A549 (cell line): ENCODE data around the gene UGT2A2.

Experiments used
- CBX2 ChIP-seq: fragments of 200-600 bp; sonication (generic); IDR thresholded peaks from 2 replicates; pipeline ENCODE4 v1.6.1; 2016; ENCODE audit warnings: low read depth, mild to moderate bottlenecking, borderline replicate concordance
- CBX8 ChIP-seq: fragments of 200-600 bp; sonication (generic); IDR thresholded peaks from 2 replicates; pipeline ENCODE4 v1.6.1; 2016
- CEBPB ChIP-seq, 2 experiments: fragments of >200 bp in 1 of 2; sonication (Bioruptor Twin) in 1 of 2; formaldehyde crosslinking in 1 of 2; IDR thresholded peaks; 2 replicates each; pipeline ENCODE4 v1.6.1; 2012 to 2016
- CHD2 ChIP-seq: fragments of 150-350 bp; IDR thresholded peaks from 2 replicates; pipeline ENCODE4 v1.6.1; 2014; ENCODE audit warnings: low read length; ENCODE audit not compliant: partially characterized antibody
- EP300 ChIP-seq, 2 experiments: fragments of >200 bp; sonication (Bioruptor Twin); formaldehyde crosslinking; IDR thresholded peaks; 2 replicates in 1 of 2; 3 replicates in 1 of 2; pipeline ENCODE4 v1.6.1; 2016 to 2017
- FOSL2 ChIP-seq, 2 experiments: fragments of 450-650 bp in 1 of 2; fragments of >200 bp in 1 of 2; sonication (Bioruptor Twin) in 1 of 2; formaldehyde crosslinking; IDR thresholded peaks; 2 replicates each; pipeline versions ENCODE4 v1.5.0 to v1.6.1; 2016 to 2020; ENCODE audit warnings: mild to moderate bottlenecking in 1 of 2, moderate library complexity in 1 of 2
- JUN ChIP-seq, 2 experiments: fragments of >200 bp; sonication (Bioruptor Twin); formaldehyde crosslinking; IDR thresholded peaks; 2 replicates in 1 of 2; 3 replicates in 1 of 2; pipeline ENCODE4 v1.6.1; 2016 to 2017
- MAFK ChIP-seq: fragments of 450-650 bp; IDR thresholded peaks from 2 replicates; pipeline ENCODE4 v1.6.1; 2014; ENCODE audit not compliant: partially characterized antibody
- POLR2A ChIP-seq: IDR thresholded peaks from 2 replicates; pipeline ENCODE4 v1.6.1; 2012; ENCODE audit warnings: mild to moderate bottlenecking, low read length
- RAD21 ChIP-seq, 2 experiments: fragments of >200 bp in 1 of 2; sonication (Bioruptor Twin) in 1 of 2; formaldehyde crosslinking in 1 of 2; IDR thresholded peaks in 1 of 2; conservative IDR thresholded peaks in 1 of 2; 2 replicates in 1 of 2; 3 replicates in 1 of 2; pipeline ENCODE4 v1.6.1; 2012 to 2018; ENCODE audit warnings: inconsistent platforms in 1 of 2
- ZFP36 ChIP-seq: fragments of 450-650 bp; IDR thresholded peaks from 2 replicates; pipeline ENCODE4 v1.6.1; 2014; ENCODE audit warnings: borderline replicate concordance; ENCODE audit not compliant: partially characterized antibody
- TF ChIP-seq, protein P1 (sequence below): fragments of >200 bp; sonication (Bioruptor Twin); formaldehyde crosslinking; IDR thresholded peaks from 3 replicates; pipeline ENCODE4 v1.5.1; 2016

GRCh38 chr4:69600013-69600412 is 39.4 kb downstream of the UGT2A2 start:
- no peak for TF ChIP-seq RAD21 (conservative IDR thresholded peaks at IDR 0.05 in 1 of 2, IDR thresholded peaks at IDR 0.05 in 1 of 2)
- TF ChIP-seq EP300 (IDR thresholded peaks at IDR 0.05) = no peak
- TF ChIP-seq FOSL2 (IDR thresholded peaks at IDR 0.05) = no peak
- no peak for TF ChIP-seq FOSL2 (CRISPR knock-in tag; IDR thresholded peaks at IDR 0.05)
- no peak for TF ChIP-seq POLR2A
- TF ChIP-seq MAFK = no peak
- TF ChIP-seq CHD2 = no peak
- TF ChIP-seq, protein P1, sequence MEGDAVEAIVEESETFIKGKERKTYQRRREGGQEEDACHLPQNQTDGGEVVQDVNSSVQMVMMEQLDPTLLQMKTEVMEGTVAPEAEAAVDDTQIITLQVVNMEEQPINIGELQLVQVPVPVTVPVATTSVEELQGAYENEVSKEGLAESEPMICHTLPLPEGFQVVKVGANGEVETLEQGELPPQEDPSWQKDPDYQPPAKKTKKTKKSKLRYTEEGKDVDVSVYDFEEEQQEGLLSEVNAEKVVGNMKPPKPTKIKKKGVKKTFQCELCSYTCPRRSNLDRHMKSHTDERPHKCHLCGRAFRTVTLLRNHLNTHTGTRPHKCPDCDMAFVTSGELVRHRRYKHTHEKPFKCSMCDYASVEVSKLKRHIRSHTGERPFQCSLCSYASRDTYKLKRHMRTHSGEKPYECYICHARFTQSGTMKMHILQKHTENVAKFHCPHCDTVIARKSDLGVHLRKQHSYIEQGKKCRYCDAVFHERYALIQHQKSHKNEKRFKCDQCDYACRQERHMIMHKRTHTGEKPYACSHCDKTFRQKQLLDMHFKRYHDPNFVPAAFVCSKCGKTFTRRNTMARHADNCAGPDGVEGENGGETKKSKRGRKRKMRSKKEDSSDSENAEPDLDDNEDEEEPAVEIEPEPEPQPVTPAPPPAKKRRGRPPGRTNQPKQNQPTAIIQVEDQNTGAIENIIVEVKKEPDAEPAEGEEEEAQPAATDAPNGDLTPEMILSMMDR = no peak
- TF ChIP-seq ZFP36 = no peak
- no peak for TF ChIP-seq CBX8
- no peak for TF ChIP-seq CBX2
- TF ChIP-seq CEBPB (IDR thresholded peaks at IDR 0.05) = no peak
- no peak for TF ChIP-seq JUN (IDR thresholded peaks at IDR 0.05)
